HCT116 (cell line): ENCODE measurements around the gene TMEM42. TPM values are rescaled to one million over a fixed set of nuclear protein-coding genes. Genes with fewer than 3 reads are reported as not detected.

ENCODE experiments used
- ATAC-seq: fragments of 200-7000 bp; cut with Tn5 transposase; 2 replicates; pipeline ENCODE4 v1.9.1; 2020; ENCODE audit warnings: mild to moderate bottlenecking, moderate library complexity
- BruUV-seq: library from RNA; stranded (reverse); fragments of 400-500 nt; replicated peaks from 2 replicates; lab custom pipeline; 2021; lab: Mats Ljungman, UMichigan
- CTCF ChIA-PET: fragments of 300-600 bp; sonication (Branson Sonifier 250); formaldehyde crosslinking; loops from one replicate; lab custom pipeline; 2021; ENCODE audit warnings: antibody characterized with exemption; lab: Charles Lee
- POLR2A ChIA-PET: fragments of 300-600, 350-600 bp; sonication (Branson Sonifier 250); formaldehyde crosslinking; loops from one replicate; lab custom pipeline; 2021; ENCODE audit warnings: antibody characterized with exemption; lab: Charles Lee
- RAD21 ChIA-PET, 2 experiments: fragments of 300-600 bp; sonication (Branson Sonifier 250); formaldehyde crosslinking; loops; one replicate each; lab custom pipeline; 2023; ENCODE audit warnings: low total read pairs in 2 of 2; ENCODE audit not compliant: uncharacterized antibody in 2 of 2, unreplicated experiment in 2 of 2, low non-redundant PET in 1 of 2; lab: Charles Lee
- DNase-seq: peaks from one replicate; pipeline ENCODE4 v3.0.0-alpha.2; 2010; ENCODE audit warnings: low read depth, low spot score
- H2AFZ ChIP-seq: fragments of 200-600 bp; shearing (Covaris generic), sonication (generic); 2 replicates; pipeline ENCODE4 v1.6.1; 2017; ENCODE audit warnings: low read depth, mixed run types, mixed read lengths, antibody characterized with exemption, low read length; ENCODE audit not compliant: poor library complexity, severe bottlenecking
- H3K27ac ChIP-seq: 2 replicates; pipeline ENCODE4 v1.5.1; 2012; ENCODE audit warnings: low read depth, low read length
- H3K27me3 ChIP-seq: fragments of 200-600 bp; sonication (generic); 2 replicates; pipeline ENCODE4 v1.6.1; 2016; ENCODE audit warnings: mixed run types, low read length, mixed read lengths; ENCODE audit not compliant: insufficient read depth
- H3K36me3 ChIP-seq, 2 experiments: fragments of 200-500 bp in 1 of 2; fragments of 200-600 bp in 1 of 2; sonication (Bioruptor generic) in 1 of 2; sonication (generic) in 1 of 2; 2 replicates each; pipeline versions ENCODE4 v1.5.1 to v1.6.1; 2014 to 2016; ENCODE audit warnings: low read length in 2 of 2, inconsistent platforms in 1 of 2, mixed read lengths in 1 of 2, mixed run types in 1 of 2; ENCODE audit not compliant: insufficient read depth in 2 of 2, control insufficient read depth in 1 of 2
- H3K4me1 ChIP-seq, 2 experiments: fragments of 200-600 bp in 1 of 2; sonication (generic) in 1 of 2; 2 replicates each; pipeline versions ENCODE4 v1.5.1 to v1.6.1; 2012 to 2017; ENCODE audit warnings: low read length in 2 of 2, inconsistent platforms in 1 of 2, mild to moderate bottlenecking in 1 of 2, mixed read lengths in 1 of 2, mixed run types in 1 of 2, moderate library complexity in 1 of 2; ENCODE audit not compliant: insufficient read depth in 2 of 2, control insufficient read depth in 1 of 2
- H3K4me2 ChIP-seq: fragments of 200-600 bp; sonication (generic); 2 replicates; pipeline ENCODE4 v1.6.1; 2017; ENCODE audit warnings: mixed run types, low read length, mixed read lengths
- H3K4me3 ChIP-seq, 2 experiments: fragments of 200-600 bp in 1 of 2; sonication (generic) in 1 of 2; replicated peaks in 1 of 2; 2 replicates each; pipeline ENCODE4 v1.5.1; 2011 to 2016; ENCODE audit warnings: low read length in 2 of 2, control low read depth in 1 of 2, low read depth in 1 of 2, mild to moderate bottlenecking in 1 of 2, mixed read lengths in 1 of 2, mixed run types in 1 of 2
- H3K79me2 ChIP-seq: fragments of 200-600 bp; sonication (generic); 2 replicates; pipeline ENCODE4 v1.6.1; 2017; ENCODE audit warnings: mild to moderate bottlenecking, mixed run types, low read length, moderate library complexity, mixed read lengths; ENCODE audit not compliant: insufficient read depth
- H3K9ac ChIP-seq: fragments of 200-600 bp; sonication (generic); 2 replicates; pipeline ENCODE4 v1.6.1; 2016; ENCODE audit warnings: low read length, mixed read lengths
- H3K9me2 ChIP-seq: fragments of 200-600 bp; sonication (generic), shearing (Covaris generic); 2 replicates; pipeline ENCODE4 v1.6.1; 2017; ENCODE audit warnings: mixed run types, mild to moderate bottlenecking, moderate library complexity; ENCODE audit not compliant: insufficient read depth
- H3K9me3 ChIP-seq, 2 experiments: fragments of 200-500 bp in 1 of 2; fragments of 200-600 bp in 1 of 2; sonication (Bioruptor generic) in 1 of 2; sonication (generic) in 1 of 2; 2 replicates each; pipeline ENCODE4 v1.6.1; 2014 to 2017; ENCODE audit warnings: low read length in 2 of 2, mixed read lengths in 2 of 2, inconsistent platforms in 1 of 2, low read depth in 1 of 2, mild to moderate bottlenecking in 1 of 2, mixed run types in 1 of 2, moderate library complexity in 1 of 2; ENCODE audit not compliant: control insufficient read depth in 1 of 2, insufficient read depth in 1 of 2
- H4K20me1 ChIP-seq: fragments of 200-600 bp; sonication (generic), shearing (Covaris generic); 2 replicates; pipeline ENCODE4 v1.6.1; 2017; ENCODE audit warnings: mixed run types, mild to moderate bottlenecking, moderate library complexity; ENCODE audit not compliant: insufficient read depth
- CBX3 ChIP-seq: IDR thresholded peaks from 2 replicates; pipeline ENCODE4 v1.6.1; 2012; ENCODE audit warnings: low read depth
- CEBPB ChIP-seq: IDR thresholded peaks from 2 replicates; pipeline ENCODE4 v1.6.1; 2012; ENCODE audit warnings: low read depth
- EGR1 ChIP-seq: IDR thresholded peaks from 2 replicates; pipeline ENCODE4 v1.6.1; 2012; ENCODE audit warnings: low read depth
- EZH2 ChIP-seq: fragments of 200-600 bp; sonication (generic); IDR thresholded peaks from 2 replicates; pipeline ENCODE4 v1.6.1; 2017; ENCODE audit warnings: antibody characterized with exemption, mixed run types
- EZH2phosphoT487 ChIP-seq: fragments of 200-600 bp; IDR thresholded peaks from 2 replicates; pipeline ENCODE4 v1.6.1; 2018; ENCODE audit warnings: antibody characterized with exemption, borderline replicate concordance
- FOSL1 ChIP-seq: IDR thresholded peaks from 2 replicates; pipeline ENCODE4 v1.6.1; 2012; ENCODE audit warnings: low read depth
- JUND ChIP-seq: IDR thresholded peaks from 2 replicates; pipeline ENCODE4 v1.6.1; 2012
- POLR2A ChIP-seq: IDR thresholded peaks from 2 replicates; pipeline ENCODE4 v1.7.0; 2011; ENCODE audit warnings: borderline replicate concordance; ENCODE audit not compliant: insufficient read depth, insufficient read length; ENCODE audit errors: extremely low read depth
- POLR2AphosphoS5 ChIP-seq: IDR thresholded peaks from 2 replicates; pipeline ENCODE4 v1.6.1; 2011; ENCODE audit warnings: mild to moderate bottlenecking, low read depth, low read length, moderate library complexity
- RAD21 ChIP-seq: IDR thresholded peaks from 2 replicates; pipeline ENCODE4 v1.6.1; 2012; ENCODE audit warnings: low read depth, mild to moderate bottlenecking
- TCF7L2 ChIP-seq: IDR thresholded peaks from 2 replicates; pipeline ENCODE4 v1.7.0; 2011; ENCODE audit warnings: borderline replicate concordance, inconsistent platforms; ENCODE audit not compliant: insufficient read depth, insufficient read length; ENCODE audit errors: extremely low read depth
- YY1 ChIP-seq: IDR thresholded peaks from 2 replicates; pipeline ENCODE4 v1.6.1; 2011; ENCODE audit warnings: low read length, low read depth, moderate library complexity, mild to moderate bottlenecking; ENCODE audit not compliant: insufficient replicate concordance; ENCODE audit errors: extremely low read depth
- ZFX ChIP-seq: fragments of 450-650 bp; IDR thresholded peaks from 2 replicates; pipeline ENCODE4 v1.6.1; 2017
- ZNF274 ChIP-seq: fragments of 200-500 bp; sonication (Bioruptor generic); IDR thresholded peaks from 2 replicates; pipeline ENCODE4 v1.6.1; 2014; ENCODE audit warnings: mild to moderate bottlenecking, low read depth, low read length, inconsistent platforms
- intact Hi-C: fragments of 100-400 bp; cut with micrococcal nuclease; formaldehyde crosslinking; loops from 2 replicates; pipeline ENCODE4 v1.10.0; 2022
- total RNA-seq: library from RNA; stranded (reverse); gene quantifications from one replicate; pipeline ENCODE4 v1.2.1, GENCODE V29; 2021; ENCODE audit not compliant: unreplicated experiment
- TF ChIP-seq, protein P1 (sequence below), 3 experiments: fragments of 200-600 bp in 1 of 3; sonication (generic) in 1 of 3; IDR thresholded peaks in 2 of 3; conservative IDR thresholded peaks in 1 of 3; 2 replicates each; pipeline ENCODE4 v1.5.1; 2012 to 2017; ENCODE audit warnings: low read depth in 2 of 3, low read length in 2 of 3, antibody characterized with exemption in 1 of 3, borderline replicate concordance in 1 of 3, control low read depth in 1 of 3, mild to moderate bottlenecking in 1 of 3, mixed read lengths in 1 of 3, mixed run types in 1 of 3, moderate library complexity in 1 of 3; ENCODE audit not compliant: insufficient read depth in 1 of 3
- TF ChIP-seq, protein P2 (sequence below): IDR thresholded peaks from 2 replicates; pipeline ENCODE4 v1.6.1; 2012
- TF ChIP-seq, protein P3 (sequence below): IDR thresholded peaks from 2 replicates; pipeline ENCODE4 v1.6.1; 2011; ENCODE audit warnings: mild to moderate bottlenecking, low read length, moderate library complexity; ENCODE audit not compliant: insufficient replicate concordance; ENCODE audit errors: extremely low read depth

The TMEM42 gene
- total RNA-seq, 1 experiment from 2014 or later: 13.9 TPM

DNA sequence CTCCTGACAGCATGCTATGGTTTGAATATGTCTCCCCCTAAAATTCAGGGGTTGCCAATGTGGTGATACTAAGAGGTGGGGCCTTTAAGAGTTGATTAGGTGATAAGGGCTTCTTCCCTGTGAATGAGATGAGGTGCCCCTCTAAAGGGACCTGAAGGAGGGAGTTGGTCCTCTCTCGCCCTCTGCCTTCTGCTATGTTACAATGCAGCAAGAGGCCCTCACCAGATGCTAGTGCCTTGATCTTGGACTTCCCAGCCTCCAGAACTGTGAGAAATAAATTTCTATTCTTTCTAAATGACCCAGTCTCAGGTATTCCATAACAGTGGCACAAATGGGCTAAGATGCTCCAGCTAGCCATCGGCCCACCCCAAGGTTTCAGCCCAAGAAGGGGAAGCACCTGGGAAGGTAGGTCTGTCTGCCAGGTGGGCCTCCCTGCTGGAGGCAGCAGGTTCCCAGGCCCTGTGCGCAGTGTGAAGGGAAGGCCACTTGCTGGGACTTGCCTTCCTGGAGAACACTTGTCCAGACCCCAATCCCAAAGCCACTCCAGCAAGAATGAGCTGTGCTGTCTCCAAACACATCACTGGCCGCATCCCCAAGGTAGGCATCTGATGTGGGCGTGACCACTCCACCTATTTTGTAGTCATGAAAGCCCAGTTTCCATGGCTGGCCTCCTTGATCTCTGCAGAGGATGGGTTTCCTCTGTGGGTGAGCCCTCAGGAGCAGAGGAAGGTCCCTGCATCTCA, 21.7 kb downstream of the TMEM42 start:
- Histone ChIP-seq H3K4me2 (peak overlapping the region; percentile 83), H3K9me3 (no peaks in the 10 kb centered on the region), H4K20me1 (no peaks in the 10 kb centered on the region), H2AFZ (peak overlapping the region; percentile 64), H3K9me2 (no peaks in the 10 kb centered on the region), H3K36me3 (no peaks in the 10 kb centered on the region), H3K27me3 (no peaks in the 10 kb centered on the region), H3K4me1 (peaks cover 40 to 51% of the 10 kb centered on the region in 2 experiments), H3K79me2 (no peaks in the 10 kb centered on the region), H3K4me3 (peak overlapping the region in 1 of 2 experiments; percentile 16; a peak in 2 of 4 replicates), H3K9ac (peak overlapping the region; percentile 59), H3K27ac (peak overlapping the region; percentile 54)
- TF ChIP-seq JUND (no peak), POLR2AphosphoS5 (no peak), ZNF274 (no peak), EZH2 (no peak), FOSL1 (no peak), ZFX (no peak), CBX3 (0 out of 2 replicates have a peak, but pooled peaks have one; percentile 13), EGR1 (no peak), POLR2A (no peak), RAD21 (peak; percentile 21; the same call in 1 of the 2 replicates), YY1 (no peak), EZH2phosphoT487 (no peak), CEBPB (no peak), TCF7L2 (no peak)
- TF ChIP-seq, protein P1, sequence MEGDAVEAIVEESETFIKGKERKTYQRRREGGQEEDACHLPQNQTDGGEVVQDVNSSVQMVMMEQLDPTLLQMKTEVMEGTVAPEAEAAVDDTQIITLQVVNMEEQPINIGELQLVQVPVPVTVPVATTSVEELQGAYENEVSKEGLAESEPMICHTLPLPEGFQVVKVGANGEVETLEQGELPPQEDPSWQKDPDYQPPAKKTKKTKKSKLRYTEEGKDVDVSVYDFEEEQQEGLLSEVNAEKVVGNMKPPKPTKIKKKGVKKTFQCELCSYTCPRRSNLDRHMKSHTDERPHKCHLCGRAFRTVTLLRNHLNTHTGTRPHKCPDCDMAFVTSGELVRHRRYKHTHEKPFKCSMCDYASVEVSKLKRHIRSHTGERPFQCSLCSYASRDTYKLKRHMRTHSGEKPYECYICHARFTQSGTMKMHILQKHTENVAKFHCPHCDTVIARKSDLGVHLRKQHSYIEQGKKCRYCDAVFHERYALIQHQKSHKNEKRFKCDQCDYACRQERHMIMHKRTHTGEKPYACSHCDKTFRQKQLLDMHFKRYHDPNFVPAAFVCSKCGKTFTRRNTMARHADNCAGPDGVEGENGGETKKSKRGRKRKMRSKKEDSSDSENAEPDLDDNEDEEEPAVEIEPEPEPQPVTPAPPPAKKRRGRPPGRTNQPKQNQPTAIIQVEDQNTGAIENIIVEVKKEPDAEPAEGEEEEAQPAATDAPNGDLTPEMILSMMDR (IDR thresholded peaks at IDR 0.05 in 2 of 3, conservative IDR thresholded peaks at IDR 0.05 in 1 of 3; ENCODE audit: borderline replicate concordance in 1 of 3, insufficient read depth in 1 of 3, low read depth in 2 of 3, low read length in 2 of 3): peak in 1 of 3 experiments; percentile 24; a peak in 1 of 6 replicates
- TF ChIP-seq, protein P2, sequence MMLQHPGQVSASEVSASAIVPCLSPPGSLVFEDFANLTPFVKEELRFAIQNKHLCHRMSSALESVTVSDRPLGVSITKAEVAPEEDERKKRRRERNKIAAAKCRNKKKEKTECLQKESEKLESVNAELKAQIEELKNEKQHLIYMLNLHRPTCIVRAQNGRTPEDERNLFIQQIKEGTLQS: no peak
- TF ChIP-seq, protein P3, sequence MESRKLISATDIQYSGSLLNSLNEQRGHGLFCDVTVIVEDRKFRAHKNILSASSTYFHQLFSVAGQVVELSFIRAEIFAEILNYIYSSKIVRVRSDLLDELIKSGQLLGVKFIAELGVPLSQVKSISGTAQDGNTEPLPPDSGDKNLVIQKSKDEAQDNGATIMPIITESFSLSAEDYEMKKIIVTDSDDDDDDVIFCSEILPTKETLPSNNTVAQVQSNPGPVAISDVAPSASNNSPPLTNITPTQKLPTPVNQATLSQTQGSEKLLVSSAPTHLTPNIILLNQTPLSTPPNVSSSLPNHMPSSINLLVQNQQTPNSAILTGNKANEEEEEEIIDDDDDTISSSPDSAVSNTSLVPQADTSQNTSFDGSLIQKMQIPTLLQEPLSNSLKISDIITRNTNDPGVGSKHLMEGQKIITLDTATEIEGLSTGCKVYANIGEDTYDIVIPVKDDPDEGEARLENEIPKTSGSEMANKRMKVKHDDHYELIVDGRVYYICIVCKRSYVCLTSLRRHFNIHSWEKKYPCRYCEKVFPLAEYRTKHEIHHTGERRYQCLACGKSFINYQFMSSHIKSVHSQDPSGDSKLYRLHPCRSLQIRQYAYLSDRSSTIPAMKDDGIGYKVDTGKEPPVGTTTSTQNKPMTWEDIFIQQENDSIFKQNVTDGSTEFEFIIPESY: no peak
- DNase-seq: no peak
- intact Hi-C loops: no loop called here
- no TSS peak for BruUV-seq
- CTCF ChIA-PET: no interaction called here
- POLR2A ChIA-PET: no interaction called here
- ATAC-seq: peak; percentile 18
- RAD21 ChIA-PET: no interaction called here
